EH (cell line): ENCODE results near the gene GDI2.
"Not testable (repeated sequence)": the region's sequence is repeated elsewhere in the genome, so short reads cannot be mapped to it uniquely, and the experiment has no call there.

Source experiments
- DNase-seq: peaks from one replicate; pipeline ENCODE4 v3.0.0-alpha.2; 2015; ENCODE audit warnings: low read depth

GDI2 gene

DNA sequence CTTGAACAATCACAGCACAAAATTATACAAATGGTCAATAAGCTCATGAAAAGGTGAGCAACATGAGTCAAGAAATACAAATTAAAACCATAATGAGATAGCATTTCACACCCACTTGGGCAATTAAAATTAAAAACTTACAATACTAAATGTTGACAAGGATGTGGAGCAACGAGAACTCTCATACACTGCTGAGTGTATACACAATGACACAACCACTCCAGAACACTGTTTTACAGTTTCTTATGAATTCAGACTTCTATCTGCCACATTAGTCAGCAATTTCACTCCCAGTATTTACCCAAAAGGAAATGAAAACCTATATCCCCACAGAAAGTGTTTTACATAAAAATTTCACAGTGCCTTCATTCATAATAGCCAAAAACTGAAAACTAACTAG, 31.1 kb downstream of the GDI2 start:
- DNase-seq, result no peak

DNA sequence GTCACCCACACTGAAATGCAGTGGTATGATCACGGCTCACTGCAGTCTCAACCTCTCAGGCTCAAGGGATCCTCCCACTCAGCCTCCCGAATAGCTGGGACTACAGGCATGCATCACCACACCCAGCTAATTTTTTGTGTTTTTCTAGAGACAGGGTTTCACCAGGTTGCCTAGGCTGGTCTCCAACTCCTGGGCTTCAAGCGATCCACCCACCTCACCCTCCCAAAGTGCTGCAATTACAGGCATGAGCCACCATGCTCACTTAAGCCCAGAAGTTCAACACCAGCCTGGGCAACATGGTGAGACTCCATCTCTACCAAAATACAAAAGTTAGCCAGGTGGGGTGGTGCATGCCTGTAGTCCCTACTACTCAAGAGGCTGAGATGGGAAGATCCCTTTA, 33.5 kb downstream of the GDI2 start:
- DNase-seq, result no peak

DNA sequence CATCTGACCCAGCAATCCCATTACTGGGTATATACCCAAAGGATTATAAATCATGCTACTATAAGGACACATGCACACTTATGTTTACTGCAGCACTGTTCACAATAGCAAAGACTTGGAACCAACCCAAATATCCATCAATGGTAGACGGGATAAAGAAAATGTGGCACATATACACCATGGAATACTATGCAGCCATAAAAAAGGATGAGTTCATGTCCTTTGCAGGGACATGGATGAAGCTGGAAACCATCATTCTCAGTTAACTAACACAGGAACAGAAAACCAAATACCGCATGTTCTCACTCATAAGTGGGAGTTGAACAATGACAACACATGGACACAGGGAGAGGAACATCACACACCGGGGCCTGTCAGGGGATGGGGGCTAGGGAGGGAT, 35.5 kb downstream of the GDI2 start:
- not testable (repeated sequence) for DNase-seq

DNA sequence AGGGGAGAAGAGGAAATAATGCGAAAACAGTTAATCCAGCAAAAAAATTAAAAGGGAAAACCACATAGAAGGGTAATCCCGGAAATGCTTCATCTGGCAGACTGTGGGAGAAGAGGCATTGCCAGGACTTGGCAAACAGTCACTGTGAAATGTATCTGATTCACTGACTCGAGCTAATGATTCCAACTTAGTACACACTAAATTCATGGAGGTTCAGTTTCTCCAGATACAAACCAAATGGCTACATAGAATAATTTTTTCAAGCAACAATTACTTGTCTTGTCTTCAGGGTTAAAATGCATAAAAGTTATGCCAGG, 36.4 kb downstream of the GDI2 start:
- peak; percentile 86 for DNase-seq

DNA sequence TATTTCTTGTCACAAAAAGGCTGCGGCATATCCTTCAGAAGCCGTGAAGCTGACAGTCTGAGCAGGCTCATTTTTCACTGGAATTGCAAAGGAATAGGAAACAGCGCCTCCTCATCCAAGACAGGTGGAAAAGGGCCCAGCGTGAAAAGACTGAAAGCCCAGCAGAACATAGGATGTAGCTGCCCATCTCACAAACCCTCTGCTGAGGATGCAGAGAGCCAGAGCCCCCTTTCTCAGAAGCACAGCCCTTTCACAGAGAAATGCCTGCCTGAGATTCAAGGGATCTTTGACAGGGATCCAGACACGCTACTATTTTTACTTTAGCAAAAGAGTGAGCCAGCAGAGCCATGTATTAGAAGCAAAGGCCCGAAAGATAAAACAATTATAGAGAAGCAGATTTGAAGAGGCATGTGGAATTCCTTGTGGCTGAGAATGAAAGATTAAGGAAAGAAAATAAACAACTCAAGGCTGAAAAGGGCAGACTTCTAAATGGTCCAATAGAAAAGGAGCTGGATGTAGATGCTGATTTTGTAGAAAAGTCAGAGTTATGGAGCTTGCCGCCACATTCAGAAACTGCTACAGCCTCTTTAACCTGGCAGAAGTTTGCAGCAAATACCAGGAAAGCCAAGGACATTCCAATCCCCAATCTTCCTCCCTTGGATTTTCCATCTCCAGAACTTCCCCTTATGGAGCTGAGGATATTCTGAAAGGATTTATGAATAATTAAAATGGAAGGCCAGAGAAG, 36.9 kb downstream of the GDI2 start:
- peak; percentile 71 for DNase-seq

DNA sequence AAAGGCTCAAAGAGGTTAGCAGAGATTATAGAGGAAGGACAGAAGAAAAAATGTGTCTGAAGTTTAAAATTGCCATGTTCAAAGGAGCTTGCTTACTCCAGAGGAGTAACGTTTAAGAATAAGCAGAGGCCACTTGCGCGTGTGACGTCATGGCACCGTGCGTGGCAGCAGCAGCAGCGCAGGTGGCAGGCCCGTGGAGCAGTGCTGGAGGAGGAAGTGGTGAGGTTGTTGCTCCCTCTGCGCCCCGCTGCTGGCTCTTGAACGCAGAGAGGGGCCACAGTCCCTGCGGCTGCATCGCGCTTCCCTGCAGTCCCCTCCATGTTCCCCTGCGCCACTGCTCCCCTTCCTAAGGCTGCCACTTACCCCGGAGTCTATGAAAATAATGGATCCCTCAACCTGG, 37.5 kb downstream of the GDI2 start:
- no peak for DNase-seq

DNA sequence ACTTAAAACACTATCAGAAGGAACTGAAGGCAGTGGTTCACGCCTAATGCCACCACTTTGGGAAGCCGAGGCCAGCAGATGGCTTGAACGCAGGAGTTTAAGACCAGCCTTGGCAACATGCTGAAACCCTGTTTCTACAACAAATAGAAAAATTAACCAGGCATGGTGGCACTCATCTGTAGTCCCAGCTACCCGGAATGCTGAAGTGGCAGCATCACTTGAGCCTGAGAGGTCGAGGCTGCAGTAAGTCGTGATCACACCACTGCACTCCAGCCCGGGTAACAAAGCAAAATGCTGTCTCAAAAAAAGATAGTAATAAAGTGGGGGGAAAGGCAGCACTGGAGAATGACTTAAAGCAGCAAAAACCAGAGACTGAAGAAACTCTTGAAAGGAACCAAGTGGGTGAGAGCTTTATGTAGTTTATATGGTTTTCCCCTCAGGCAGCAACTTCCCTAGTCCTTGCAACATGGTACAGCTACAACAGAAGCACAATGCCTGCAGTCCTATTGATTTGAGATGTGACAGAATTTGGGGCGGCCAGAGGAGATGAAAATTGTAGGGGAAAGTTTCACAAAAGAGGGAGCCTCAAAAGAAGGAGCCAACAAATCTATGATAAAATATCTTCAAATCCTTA, 38.1 kb downstream of the GDI2 start:
- no peak for DNase-seq

DNA sequence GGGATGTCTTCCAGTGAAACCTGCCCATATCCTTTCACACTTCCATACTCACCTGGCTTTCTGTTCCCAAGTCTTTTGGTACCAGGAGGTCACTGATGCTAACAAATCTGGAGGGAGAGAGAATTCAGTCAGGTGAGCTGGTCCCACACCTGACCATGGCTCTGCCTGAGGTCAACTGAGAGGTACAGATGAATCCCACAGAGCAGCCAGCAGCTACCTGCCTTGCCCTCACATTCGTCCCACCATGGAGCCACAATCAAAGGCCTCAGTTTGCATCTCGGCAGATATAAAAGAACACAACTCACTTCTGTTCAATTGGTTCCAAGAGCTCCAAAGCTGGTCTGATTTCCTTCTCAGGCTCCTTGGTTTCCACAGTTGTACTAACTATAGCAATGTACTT, 47.0 kb downstream of the GDI2 start:
- no peak for DNase-seq

DNA sequence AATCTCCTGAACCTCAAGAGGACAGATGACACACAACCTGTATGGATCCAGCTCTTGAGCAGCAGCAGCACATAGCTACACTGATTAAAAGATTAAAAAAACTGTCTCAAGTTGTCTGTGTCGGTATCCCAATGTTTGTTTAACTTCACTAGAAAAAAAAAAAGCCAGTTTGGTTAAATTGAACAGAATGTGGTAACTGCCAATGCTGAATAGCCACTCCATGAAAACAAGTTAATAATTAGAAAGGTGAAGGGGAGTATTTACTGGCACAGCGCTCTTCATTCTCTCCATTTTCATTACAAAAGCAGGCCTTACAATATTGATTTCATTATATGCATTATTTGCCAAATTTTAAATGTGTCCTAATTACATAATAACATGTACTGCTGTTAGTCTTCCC, 47.6 kb downstream of the GDI2 start:
- DNase-seq, result no peak

DNA sequence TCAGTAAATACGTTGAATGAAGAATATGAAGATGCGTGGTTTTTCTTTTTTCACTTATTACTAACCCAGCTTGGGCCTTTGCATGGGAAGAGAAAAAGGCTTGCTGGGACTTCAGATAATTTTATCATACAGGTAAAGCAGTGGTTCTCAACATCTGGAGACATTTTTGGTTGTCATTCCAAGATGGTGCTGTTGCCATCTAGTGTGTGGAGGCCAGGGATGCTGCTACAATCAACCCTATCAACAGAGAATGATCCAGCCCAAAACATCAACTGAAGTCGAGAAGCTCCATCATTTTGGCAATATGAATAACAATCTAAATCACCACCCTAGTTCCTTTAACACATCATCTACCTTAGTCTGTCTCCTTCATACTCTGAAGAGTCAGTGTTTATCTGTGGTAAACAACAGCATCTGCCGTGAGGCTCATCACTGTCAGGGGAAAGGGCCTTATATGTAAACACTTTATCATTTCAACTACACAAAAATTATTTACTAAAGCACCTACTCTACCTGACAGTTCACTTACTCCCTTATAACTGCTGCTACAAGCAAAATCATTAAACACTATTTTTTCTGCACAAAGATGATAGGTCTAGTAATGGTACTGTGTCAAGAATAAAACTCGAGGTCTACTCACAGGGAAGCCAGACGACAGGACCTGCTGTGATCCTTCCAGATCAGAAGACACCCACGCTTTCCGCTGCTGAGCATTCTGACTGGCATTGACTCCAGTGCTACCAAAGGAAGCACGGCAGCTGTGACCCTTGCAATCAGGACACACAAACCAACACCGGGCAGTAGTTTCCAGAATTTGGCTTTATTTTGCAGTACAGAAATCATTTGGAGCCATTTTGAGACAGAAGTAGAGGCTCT, 48.6 kb downstream of the GDI2 start:
- no peak for DNase-seq

DNA sequence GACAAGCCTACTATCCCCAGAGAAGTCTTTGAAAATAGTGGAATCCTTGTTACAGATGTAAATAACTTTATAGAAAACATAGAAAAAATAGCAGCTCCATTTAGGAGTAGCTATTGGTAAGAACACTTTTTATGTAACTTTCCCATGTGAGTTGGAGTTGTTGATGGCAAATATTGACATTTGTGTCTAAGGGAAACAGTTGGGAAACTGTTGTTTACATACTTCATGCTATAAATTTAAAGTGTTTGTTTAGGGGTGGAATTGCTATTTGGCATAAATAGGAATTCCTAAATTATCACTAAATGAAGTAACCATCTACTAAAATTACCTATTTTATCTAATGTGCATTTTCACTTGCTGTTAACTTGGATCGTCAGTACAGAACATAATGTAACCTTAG, 50.7 kb downstream of the GDI2 start:
- DNase-seq, result no peak

DNA sequence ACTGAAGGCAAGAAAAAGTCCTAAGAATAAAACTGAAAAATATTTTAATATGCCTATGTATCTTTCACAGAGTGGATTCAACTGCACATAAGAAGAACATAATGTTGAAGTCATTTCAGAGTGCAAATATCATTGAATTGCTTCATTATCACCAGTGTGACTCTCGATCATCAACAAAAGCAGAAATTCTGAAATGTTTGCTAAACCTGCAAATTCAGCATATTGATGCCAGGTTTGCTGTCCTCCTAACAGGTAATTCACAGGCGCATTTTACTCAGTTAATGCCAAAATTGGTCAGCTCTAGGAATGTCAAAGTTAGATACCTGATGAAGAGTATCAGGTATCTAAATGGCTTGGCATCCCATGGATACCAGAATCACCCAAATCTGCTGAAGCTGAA, 52.0 kb downstream of the GDI2 start:
- no peak for DNase-seq

DNA sequence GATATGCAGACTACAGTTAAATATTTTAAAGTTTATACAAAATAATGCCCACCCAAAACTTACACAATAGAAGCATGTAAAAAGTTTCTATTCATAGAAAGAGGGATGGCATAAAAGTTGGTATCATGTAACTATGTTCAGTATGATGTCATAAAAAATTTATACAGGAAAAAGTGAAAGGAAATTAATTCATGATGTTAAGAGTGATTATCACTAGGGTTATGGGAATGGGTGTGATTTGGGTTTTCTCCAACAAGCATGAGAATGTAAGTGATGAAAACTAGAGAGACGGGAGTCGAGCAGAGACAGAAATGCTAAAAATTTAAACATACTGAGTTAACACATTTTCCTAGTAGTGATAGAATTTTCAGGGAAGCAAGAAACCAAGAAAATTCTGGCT, 52.7 kb downstream of the GDI2 start:
- DNase-seq, result no peak

DNA sequence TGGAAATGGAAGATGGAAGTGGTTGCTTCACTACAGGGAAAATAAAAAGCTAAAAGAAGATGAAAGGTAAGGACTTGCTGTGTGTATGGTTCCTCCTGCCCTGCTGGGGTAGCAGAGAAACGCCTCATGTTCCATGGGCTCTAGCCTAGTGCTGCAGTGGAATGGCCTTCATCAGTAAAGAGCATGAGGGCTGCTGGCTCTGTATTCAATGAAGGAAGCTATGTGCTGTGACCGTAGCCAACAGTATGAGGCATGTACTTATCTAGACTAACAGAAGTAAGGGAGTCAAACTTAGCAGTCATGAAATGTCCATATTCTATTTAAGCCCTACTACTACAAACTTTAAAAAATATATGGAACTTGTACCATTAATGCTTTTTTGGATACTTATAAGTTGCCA, 54.3 kb downstream of the GDI2 start:
- DNase-seq, result no peak

DNA sequence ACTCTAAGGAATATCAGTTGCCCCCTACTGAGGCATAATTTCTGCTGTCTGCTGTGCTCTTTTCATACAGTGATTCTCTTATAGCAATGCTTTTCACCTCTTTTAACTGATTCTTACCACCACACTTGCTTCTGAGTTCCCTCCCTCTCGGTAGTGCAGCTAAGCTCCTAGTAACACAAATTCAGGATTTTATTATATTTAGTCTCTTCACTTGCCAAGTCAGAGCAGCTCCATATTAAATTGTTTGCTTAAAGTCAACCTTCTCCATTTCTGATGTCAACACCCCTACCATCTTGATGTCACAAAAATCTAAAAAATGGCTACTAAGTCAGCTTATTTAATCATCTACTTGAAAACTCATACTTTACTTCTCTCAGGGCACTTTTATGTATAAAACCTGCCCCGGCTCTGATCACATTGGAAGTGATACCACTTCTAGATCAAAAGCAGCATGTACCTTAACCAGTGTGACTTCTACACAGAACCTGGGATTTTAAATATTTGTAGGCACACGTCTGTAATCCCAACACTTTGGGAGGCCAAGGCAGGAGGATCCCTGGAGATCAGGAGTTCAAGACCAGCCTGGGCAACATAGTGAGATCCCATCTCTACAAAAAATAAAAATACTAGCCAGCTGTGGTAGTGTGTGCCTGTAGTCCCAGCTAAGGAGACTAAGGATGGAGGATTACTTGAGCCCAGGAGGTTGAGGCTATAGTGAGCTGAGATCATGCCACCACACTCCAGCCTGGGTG, 55.3 kb downstream of the GDI2 start:
- DNase-seq, result no peak

DNA sequence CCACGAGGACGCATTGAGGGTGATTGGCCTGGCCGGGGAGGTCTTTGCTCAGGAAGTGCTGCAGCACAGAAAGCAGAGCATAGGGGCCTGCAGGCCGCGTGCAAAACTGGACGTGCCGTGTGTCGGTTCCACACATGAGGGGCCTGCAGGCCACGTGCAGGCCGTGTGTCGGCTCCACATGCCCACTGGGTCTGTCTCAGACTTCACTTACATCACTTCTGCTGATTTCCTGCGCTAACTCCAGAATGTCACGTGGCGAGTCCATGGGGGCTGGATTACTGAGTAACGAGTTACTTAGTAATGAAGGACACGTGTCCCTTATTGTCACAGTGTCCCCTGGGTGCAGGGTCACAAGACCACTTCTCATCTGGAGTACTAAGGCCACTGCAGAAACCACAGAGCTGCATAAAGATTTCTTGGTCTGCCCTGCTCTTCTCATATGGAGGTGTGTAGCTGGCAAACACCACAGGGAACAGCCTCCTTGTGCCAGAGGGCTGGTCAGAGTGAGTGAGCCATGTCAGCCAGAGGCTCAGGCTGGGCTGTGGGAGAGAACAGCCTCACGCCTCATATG, 60.8 kb downstream of the GDI2 start:
- no peak for DNase-seq

DNA sequence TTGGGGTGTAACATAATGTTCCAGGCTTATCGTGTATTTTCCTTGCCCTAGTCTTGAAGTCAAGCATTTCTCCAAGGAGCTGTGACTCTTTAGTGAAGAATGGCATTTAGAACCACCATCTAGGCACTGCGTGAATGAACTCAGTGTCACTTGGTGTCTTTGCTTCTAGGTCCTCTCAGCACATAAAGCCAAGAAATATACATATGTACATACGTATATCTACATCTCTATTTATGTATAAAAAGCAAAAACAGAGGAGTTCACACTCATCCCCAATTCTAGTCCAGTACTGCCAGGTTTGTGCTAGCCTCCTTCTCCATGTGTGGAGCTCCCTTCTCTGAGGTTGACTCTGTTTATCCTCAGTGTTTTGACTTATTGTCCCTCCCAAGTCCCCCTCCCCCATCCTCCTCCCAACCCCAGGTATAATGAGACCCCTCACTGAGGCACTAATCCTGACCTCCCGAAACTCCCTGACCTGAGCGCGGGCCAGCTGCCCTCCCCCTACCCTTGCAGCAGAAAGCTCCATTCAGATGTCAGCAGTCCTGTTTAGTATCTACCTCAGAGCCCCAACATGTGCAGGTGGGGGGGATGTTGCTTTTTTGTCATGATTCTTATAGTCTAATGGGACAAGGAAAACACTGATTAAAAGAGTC, 61.5 kb downstream of the GDI2 start:
- DNase-seq, result no peak

DNA sequence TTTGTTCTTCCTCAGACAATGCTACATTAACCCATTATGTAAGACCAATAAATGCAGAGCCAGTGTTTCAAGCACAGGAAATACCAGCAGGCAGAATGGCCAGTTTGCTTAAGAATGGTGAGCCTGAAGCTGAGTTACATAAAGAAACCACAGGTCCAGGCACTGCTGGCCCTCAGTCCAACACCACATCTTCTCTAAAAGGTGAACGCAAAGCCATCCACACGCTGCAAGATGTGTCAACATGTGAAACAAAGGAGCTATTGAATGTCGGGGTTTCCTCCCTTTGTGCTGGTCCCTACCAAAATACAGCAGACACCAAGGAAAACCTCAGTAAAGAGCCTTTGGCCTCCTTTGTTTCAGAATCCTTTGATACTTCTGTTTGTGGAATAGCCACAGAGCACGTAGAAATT, 64.8 kb downstream of the GDI2 start:
- DNase-seq, result no peak

DNA sequence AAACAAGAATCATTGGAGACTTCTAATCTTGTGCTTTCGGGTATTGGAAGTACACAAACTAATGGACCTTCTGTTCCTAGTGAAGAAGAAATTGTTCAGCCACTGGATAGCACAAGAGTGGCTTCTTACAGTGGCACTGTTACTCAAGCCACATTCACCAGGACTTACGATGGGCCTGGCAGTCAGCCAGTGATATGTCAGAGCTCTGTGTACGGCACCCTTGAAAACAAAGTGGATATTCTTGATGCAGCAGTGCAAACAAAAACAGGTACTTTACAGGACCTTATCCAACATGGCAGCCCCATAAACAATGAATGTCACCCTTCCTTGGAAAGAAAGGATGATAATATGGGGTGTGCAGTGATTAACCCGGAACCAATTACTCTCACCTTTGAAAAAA, 67.0 kb downstream of the GDI2 start:
- no peak for DNase-seq

DNA sequence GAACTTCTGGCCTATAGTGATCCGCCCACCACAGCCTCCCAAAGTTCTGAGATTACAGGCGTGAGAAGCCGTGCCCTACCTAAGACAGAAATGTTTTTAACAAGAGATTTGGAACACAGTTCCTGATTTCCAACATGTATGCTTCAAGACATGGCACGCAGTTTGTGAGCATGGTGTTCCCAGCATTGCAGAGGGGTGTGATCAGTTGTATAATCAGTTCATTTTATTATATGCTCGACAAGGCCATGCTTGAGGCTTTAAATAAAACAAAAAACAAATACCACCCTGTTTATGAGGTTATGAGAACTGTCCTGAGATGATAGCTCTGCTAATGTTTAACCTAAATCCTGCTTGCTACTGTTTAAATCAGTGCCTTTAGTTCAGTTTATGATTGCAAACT, 68.4 kb downstream of the GDI2 start:
- DNase-seq, result no peak

DNA sequence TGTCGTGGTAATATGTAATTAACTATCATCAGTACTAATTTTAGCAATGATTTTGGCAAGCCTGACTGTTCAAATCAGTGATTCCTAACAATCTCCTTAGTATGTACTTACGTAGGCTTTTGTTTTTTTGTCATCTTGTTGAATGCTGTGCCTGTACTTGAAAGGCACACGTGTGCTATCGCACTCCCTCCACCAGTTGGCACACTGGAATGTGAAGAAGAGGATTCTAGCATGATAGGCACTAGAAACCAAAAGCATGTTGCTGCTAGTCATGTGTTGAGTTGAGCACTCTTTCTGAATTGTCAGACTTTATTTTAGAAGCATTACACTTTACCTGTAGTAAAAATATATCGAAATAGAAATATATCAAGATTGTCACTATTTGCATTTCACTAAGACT, 69.5 kb downstream of the GDI2 start:
- DNase-seq, result no peak

DNA sequence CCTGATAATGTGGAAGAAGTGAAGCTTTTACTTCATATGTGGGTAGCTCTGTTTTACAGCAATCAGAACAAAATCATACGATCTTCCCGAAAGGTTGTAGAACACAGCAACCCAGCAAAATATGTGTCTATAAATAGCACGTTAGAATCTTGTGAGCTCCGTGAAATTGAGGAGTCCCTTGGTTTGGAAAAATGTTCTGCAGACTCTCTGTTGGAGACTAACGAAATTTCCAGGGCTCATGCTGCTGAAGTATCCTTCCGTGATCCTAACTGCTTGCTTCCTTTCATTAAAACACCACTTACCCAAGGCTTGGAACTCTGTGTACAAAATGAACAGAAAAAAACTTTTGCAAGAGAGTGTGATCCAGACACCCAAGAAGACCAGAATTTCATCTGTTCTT, 71.1 kb downstream of the GDI2 start:
- no peak for DNase-seq
